ENCODE data around the gene MAD1L1.

Gene MAD1L1

GRCh38 chr7:2257651-2258050, 24.9 kb upstream of the MAD1L1 start:
- no peak for DNase-seq

GRCh38 chr7:2257046-2257551, 24.4 kb upstream of the MAD1L1 start:
- DNase-seq: no peak

- DNase-seq: no peak
Measured at GRCh38 chr7:2256306-2257045, 23.7 kb upstream of the MAD1L1 start.

- no peak for DNase-seq
Measured at GRCh38 chr7:2255145-2256139, 22.7 kb upstream of the MAD1L1 start.

DNA sequence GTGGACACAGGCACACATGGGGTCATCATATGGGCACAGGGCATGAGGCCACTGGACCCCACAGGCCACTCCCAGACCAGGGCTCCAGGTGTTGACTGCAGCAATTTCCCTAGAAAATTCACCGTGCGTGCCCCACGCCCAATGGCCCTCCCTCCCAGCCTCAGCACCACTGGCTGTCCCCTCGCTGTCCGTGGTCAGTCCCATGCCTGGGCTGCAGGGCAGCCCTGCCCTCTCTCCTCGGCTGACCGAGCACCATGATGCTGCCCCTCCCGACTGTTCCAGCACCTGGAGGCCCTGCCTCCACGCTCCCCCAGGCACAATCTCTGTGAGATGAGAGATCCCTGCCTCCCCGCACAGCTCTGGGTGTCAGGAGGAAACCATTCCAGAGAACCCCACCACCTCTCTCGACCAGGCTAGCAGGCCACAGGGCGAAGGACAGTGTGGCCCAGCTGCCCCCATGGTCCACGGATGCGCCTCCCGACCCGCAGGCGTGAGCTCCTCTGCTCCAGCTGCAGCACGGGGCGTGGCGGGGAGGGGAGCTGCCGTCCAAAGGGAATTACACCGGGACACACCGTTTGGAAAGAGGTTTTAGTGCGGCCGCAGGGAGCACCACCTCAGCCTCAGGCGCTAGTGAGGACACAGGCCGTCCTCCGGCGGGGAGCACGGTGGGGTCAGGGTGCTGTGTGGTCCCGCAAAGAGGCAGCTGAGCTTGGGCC, 21.8 kb upstream of the MAD1L1 start:
- no peak for DNase-seq

- no peak for DNase-seq
Measured at GRCh38 chr7:2253525-2254244, 20.9 kb upstream of the MAD1L1 start.

DNA sequence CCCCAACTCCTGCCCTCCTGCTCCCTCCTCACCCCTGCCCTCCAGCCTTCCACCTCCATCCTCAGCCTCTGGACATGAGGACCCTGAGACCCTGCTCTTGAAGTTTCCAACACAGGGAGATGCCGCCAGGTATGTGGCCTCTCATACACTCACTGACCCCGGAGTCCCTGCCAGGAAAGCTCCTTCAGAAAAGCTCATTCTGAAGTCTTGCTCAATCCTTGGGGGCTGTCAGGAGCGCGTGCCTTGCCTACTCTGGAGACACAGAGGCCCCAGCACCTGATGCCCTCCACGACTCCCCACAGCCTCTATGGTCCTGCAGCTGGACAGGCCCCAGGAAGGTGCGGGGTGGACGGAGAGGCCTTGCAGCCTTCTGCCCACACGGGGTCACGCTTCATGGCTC, 20.3 kb upstream of the MAD1L1 start:
- DNase-seq: no peak

- no peak for DNase-seq
Measured at GRCh38 chr7:2251841-2252771, 19.4 kb upstream of the MAD1L1 start.

- DNase-seq: no peak
Measured at GRCh38 chr7:2251381-2251780, 18.6 kb upstream of the MAD1L1 start.

DNA sequence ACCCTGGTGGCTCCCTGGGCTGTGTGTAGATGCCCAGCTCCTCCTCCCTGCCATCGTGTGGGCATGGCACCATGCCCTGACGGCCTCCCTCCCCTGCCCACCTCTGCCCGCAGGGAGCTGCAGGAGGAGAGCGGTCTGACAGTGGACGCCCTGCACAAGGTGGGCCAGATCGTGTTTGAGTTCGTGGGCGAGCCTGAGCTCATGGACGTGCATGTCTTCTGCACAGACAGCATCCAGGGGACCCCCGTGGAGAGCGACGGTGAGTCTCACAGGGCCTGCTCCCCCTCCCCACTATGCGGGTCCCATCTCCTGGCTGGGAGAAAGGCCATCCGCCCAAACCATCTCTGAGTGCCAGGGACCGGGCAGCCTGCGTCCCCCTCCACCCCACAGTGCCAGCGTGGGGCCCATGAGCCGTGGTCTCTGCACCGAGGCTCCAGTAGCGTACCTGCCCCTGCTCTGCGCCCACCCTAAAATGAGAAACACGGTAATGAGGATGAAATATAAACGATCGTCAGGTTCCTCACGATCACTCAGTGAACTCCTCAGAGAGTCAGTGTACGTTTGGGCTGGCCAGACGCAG, 17.1 kb upstream of the MAD1L1 start:
- no peak for DNase-seq

DNA sequence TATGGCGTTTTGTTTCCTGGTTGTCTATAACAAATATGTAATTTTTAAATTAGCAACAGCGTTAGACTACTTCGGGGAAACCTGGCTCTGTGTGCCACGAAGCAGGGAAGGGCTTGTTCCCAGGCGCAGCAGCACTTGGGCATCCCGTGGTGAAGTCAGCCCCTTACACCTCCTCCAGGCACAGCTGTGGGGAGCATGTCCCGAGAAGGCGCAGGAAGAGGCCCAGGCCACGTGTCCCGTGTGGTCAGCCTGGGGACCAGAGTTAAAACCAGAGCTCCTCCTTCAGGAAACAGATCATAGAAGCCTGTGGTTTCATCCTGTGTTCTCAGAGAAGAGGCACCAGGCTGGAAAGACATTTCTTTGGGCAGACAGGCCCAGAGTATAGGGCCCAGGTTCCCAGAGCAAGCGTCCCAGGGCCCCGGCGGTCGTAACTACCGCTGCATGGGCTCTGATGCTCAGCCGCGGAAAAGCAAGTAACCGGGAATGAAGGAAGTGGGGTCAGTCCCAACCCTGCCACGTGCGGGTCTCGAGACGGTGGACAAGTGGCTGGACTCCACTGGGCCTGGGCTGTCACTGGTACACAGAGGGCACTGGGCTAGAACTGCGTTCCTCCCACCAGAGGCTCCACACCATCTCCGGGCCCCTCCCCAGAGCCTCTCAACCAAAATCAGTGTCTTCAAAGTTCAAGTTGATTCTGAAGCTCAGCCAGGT, 16.4 kb upstream of the MAD1L1 start:
- DNase-seq: no peak

GRCh38 chr7:2247141-2247995, 14.6 kb upstream of the MAD1L1 start:
- peak in 1 of 2 experiments; percentile 20 for DNase-seq

DNA sequence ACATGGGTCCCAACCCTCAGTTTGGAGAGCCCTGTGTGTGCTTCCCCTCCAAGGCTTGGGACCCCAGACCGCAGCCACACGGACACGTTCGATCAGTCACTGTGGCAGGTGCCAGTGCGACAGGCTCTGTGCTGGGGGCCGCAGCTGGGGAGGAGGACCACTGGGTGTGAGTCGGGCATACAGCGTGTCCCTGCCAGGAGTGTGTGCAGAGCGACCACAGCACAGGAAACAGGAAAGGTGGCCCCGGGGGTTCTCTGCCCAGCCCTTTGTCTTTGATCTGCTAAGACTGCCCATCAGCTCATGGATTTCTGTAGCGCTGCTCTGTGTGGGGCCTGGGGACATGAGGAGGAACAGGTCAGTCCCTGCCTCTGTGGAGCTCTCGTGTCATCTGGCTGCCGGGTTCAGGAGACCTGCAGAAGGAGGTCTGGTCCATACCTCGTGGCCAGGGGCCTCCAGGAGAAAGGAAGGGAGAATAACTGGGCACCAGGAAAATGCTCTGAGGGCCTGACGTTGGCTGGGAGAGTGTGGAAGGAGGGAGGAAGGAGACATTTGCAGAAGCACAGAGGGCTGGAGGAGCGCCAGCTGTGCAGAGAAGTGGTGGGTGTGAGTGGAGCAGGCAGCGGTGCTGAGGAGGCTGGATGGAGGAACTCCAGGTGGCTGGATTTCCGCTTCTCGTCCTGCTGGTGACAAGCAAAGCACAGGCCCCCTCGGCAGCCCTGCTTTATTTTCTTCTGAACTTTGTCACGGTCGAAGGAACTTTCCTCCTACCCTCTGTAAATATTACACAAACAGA, 13.3 kb upstream of the MAD1L1 start:
- DNase-seq: no peak

DNA sequence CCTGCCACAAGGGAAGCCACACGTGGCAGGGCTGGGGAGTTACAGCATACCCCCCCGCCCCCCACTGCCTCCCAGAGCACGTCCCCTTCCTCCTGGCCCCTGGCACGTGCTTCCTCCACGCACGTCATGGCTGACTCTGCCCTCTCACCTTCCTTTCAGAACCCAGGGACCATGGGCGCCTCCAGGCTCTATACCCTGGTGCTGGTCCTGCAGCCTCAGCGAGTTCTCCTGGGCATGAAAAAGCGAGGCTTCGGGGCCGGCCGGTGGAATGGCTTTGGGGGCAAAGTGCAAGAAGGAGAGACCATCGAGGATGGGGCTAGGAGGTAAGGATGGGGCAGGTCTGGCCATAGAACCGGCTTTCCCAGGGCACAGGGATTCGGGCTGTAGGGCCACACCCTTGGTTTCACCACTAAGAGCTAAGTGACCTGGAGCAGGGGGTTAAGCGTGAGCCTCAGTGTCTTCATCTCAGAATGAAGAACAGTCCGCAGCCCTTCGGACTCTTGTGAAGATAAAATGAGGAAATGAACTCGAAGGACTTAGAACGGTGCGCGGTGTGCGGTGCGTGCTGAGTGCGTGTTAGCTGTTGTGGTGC, 11.8 kb upstream of the MAD1L1 start:
- DNase-seq: no peak

GRCh38 chr7:2243458-2243857, 10.7 kb upstream of the MAD1L1 start:
- no peak for DNase-seq

DNA sequence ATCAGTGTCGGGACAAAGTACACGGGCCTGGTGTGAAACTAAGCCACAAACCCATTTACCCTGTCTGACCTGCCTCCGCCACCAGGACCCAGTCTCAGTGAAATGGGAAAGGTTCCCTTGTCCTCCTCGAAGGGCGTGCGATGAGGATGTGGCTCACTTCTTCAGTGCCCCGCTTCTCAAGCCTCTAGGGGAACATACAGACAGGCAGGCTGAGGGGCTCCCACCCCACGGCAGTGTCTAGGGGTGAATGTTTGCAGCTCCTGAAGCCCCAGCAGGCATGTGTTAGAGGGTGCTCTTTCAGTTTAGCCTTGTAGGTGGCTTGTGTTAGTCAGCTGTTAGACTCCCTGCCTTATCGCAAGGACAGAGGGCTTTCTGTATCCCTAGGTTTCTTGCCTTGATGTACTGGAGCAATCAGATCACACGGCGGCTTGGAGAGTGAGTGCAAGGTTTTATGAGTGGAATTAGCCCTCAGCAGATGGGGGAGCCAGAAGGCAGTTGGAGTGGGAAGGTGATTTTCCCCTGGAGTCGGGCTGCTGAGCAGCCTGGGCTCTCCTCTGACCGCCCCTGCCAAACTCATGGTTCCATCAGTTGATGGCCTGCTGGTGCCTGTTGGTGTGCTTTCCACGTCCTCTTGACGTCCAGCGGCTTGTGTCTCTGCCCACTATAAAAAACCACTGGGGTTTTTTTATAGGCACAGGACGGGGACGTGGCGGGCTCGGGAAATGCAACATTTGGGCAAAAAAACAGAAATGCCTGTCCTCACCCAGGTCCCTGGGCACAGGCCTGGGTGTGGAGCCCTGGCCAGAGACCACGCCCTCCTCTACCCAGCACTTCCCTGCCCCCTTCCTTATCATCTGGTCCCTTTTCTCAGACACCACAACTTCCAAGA, 10.0 kb upstream of the MAD1L1 start:
- no peak for DNase-seq
